ENCODE measurements around the gene BAIAP3. TPM values are rescaled to one million over a fixed set of nuclear protein-coding genes. Genes with fewer than 3 reads are reported as not detected.
"Not testable (repeated sequence)": the region's sequence is repeated elsewhere in the genome, so short reads cannot be mapped to it uniquely, and the experiment has no call there.

Gene BAIAP3
- total RNA-seq, 6 donors from 2014 or later, result 3.2 to 57.6 (median 11.5) TPM

DNA sequence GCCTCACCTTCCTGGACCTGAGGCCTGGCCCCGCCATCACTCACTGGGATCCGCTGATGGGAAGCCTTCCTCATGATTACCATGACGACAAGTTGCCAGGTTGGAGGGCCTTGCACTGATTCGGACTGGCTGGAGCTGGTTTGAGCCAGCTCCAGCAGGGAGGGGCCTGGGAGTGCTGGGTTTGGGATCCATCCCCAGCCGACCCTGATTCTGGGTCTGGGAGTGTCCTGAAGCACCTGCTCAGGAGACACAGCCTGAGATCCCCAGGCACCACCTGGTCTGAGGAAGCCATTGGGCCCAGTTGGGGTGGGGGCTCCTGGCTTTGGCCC, 5.9 kb upstream of the BAIAP3 start:
- WGBS, 2 donors, result 72 to 81% methylated on average over 3 to 5 of the region's 5 CpGs
- Histone ChIP-seq H3K27me3 (peaks cover 0 to 11% (median 5%) of the 10 kb centered on the region in 4 donors), H3K9me3 (peaks cover 0 to 6% (median 4%) of the 10 kb centered on the region in 4 donors), H3K27ac (no peak overlapping the region), H3K4me1 (peaks cover 14 to 24% (median 18%) of the 10 kb centered on the region in 4 donors), H3K4me3 (no peak overlapping the region), H3K36me3 (peaks cover 3 to 42% (median 36%) of the 10 kb centered on the region in 4 donors)
- no peak for DNase-seq
- no peak for TF ChIP-seq POLR2A (IDR thresholded peaks at IDR 0.05)
- no peak for TF ChIP-seq EP300 (IDR thresholded peaks at IDR 0.05)
- no peak for TF ChIP-seq CTCF (IDR thresholded peaks at IDR 0.05)
- TF ChIP-seq POLR2AphosphoS5 (IDR thresholded peaks at IDR 0.05), result no peak
- ATAC-seq (ENCODE audit: low FRiP score in 2 of 2), result no peak

GRCh38 chr16:1328136-1328535, 5.3 kb upstream of the BAIAP3 start:
- not testable (repeated sequence) for ATAC-seq (ENCODE audit: low FRiP score in 2 of 2); H3K4me3 ChIP-seq; H3K27ac ChIP-seq; H3K9me3 ChIP-seq
- DNase-seq, result peak in 1 of 2 donors; percentile 68
- Histone ChIP-seq H3K36me3 (peaks cover 3 to 39% (median 34%) of the 10 kb centered on the region in 4 donors), H3K27me3 (peaks cover 0 to 16% (median 10%) of the 10 kb centered on the region in 4 donors), H3K4me1 (peaks cover 19 to 29% (median 23%) of the 10 kb centered on the region in 4 donors)
- WGBS, 2 donors, result 88 to 90% methylated on average over 20 of the region's 20 CpGs

DNA sequence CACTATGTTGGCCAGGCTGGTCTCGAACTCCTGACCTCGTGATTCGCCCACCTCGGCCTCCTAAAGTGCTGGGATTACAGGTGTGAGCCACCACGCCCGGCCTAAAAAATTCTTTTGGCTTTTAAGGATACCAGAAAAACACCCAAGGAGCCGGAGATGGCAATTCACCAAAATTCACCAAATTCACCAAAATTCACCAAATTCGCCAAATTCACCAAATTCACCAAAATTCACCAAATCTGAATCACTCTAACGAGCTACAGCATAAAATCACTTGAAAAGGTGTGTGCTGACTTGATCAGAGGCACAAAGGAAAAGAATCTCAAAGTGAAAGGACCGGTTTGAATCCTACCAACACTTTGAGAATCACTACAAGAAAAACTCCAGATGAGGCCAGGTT, 4.5 kb upstream of the BAIAP3 start:
- H3K27ac ChIP-seq; H3K9me3 ChIP-seq; H3K4me3 ChIP-seq; ATAC-seq (ENCODE audit: low FRiP score in 2 of 2); DNase-seq: not testable (repeated sequence)
- H3K27me3 ChIP-seq, result peaks cover 0 to 24% (median 18%) of the 10 kb centered on the region in 4 donors
- H3K4me1 ChIP-seq, result peaks cover 23 to 32% (median 31%) of the 10 kb centered on the region in 4 donors
- WGBS, 2 donors, result 95 to 97% methylated on average over 10 of the region's 10 CpGs
- H3K36me3 ChIP-seq, result peaks cover 3 to 31% (median 25%) of the 10 kb centered on the region in 4 donors

DNA sequence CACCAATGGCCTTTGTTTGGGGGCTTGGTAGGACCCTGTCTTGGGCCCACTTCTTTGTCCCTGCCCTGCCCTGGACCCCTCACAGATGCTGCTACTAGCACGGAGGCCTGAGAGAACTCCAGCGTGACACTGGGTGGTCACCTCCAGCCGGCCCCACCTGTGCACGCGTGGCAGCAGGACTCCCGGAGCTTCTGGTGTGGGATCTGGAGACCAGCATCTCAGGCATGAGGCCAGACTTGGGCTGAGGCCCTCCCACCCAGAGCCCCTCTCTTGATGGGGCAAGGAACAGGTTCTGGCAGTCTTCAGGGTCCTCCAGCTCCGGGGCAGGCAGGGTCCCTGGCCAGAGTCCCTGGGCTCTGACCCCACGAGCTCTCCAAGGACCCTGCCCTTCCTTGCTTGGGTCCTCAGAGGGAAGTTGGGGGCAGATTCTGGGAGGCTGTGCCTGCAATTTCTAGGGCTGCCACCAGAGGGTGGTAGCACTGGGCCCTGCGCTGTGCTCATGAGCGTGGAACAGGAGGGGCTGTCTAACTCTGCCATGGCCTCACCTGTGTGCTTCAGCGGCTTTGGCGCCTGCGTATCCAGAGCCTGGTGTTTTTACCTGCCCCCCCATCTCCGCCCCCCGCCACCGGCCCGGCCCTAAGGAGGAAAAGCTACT, 3.1 kb upstream of the BAIAP3 start:
- Histone ChIP-seq H3K36me3 (peaks cover 0 to 17% (median 12%) of the 10 kb centered on the region in 4 donors), H3K27me3 (peaks cover 0 to 39% (median 26%) of the 10 kb centered on the region in 4 donors), H3K9me3 (peaks cover 0 to 6% (median 4%) of the 10 kb centered on the region in 4 donors), H3K4me3 (no peak overlapping the region), H3K27ac (no peak overlapping the region), H3K4me1 (peaks cover 28 to 42% (median 36%) of the 10 kb centered on the region in 4 donors)
- 65 to 81% methylated on average over 5 to 13 of the region's 17 CpGs for WGBS, 2 donors
- no peak for TF ChIP-seq POLR2A (IDR thresholded peaks at IDR 0.05)
- TF ChIP-seq CTCF (IDR thresholded peaks at IDR 0.05), result peak in 4 of 6 experiments; percentile 12 to 46 (median 24)
- peak in 1 of 2 donors; percentile 61 for DNase-seq
- ATAC-seq (ENCODE audit: low FRiP score in 2 of 2), result no peak

GRCh38 chr16:1330931-1331711, 2.3 kb upstream of the BAIAP3 start:
- Histone ChIP-seq H3K4me1 (peaks cover 28 to 42% (median 36%) of the 10 kb centered on the region in 4 donors), H3K4me3 (peak overlapping the region in 3 of 4 donors; percentile 49 to 64 (median 56)), H3K9me3 (peaks cover 0 to 6% (median 4%) of the 10 kb centered on the region in 4 donors), H3K27me3 (peaks cover 0 to 44% (median 26%) of the 10 kb centered on the region in 4 donors), H3K27ac (peak overlapping the region; percentile 45 to 74 (median 62)), H3K36me3 (peaks cover 0 to 9% (median 5%) of the 10 kb centered on the region in 4 donors)
- DNase-seq (peak in 1 of 2 donors; percentile 58), ATAC-seq (ENCODE audit: low FRiP score in 2 of 2) (no peak)
- 44 to 64% methylated on average over 5 to 22 of the region's 22 CpGs for WGBS, 2 donors
- TF ChIP-seq POLR2AphosphoS5 (IDR thresholded peaks at IDR 0.05), result no peak
- peak in 1 of 6 experiments; percentile 8 for TF ChIP-seq CTCF (IDR thresholded peaks at IDR 0.05)
